ENCODE results near the gene FAM76A.
"Not testable (repeated sequence)": the region's sequence is repeated elsewhere in the genome, so short reads cannot be mapped to it uniquely, and the experiment has no call there.

GRCh38 chr1:27808131-27808530, 82.4 kb downstream of the FAM76A start:
- TF ChIP-seq, protein P1, sequence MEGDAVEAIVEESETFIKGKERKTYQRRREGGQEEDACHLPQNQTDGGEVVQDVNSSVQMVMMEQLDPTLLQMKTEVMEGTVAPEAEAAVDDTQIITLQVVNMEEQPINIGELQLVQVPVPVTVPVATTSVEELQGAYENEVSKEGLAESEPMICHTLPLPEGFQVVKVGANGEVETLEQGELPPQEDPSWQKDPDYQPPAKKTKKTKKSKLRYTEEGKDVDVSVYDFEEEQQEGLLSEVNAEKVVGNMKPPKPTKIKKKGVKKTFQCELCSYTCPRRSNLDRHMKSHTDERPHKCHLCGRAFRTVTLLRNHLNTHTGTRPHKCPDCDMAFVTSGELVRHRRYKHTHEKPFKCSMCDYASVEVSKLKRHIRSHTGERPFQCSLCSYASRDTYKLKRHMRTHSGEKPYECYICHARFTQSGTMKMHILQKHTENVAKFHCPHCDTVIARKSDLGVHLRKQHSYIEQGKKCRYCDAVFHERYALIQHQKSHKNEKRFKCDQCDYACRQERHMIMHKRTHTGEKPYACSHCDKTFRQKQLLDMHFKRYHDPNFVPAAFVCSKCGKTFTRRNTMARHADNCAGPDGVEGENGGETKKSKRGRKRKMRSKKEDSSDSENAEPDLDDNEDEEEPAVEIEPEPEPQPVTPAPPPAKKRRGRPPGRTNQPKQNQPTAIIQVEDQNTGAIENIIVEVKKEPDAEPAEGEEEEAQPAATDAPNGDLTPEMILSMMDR (IDR thresholded peaks at IDR 0.05) = not testable (repeated sequence)
- not testable (repeated sequence) for TF ChIP-seq POLR2A (IDR thresholded peaks at IDR 0.05)
